Activated naive CD8-positive, alpha-beta T cell treated with anti-CD3 and anti-CD28 coated beads, Interleukin-2, amount 10 ng/mL, durations not matched to agents 7 days and 5 days (primary cell): Measurements from ENCODE around the gene ARFRP1. TPM values are rescaled to one million over a fixed set of nuclear protein-coding genes. Genes with fewer than 3 reads are reported as not detected.

Experiments
- ATAC-seq: fragments of 150-1000 bp; cut with Tn5 transposase; one replicate; pipeline ENCODE4 v1.10.0; 2021; ENCODE audit warnings: low read depth, moderate library complexity
- POLR2A ChIA-PET: fragments of 350-600 bp; sonication (Branson Sonifier 250); formaldehyde crosslinking; loops from one replicate; lab custom pipeline; 2021; ENCODE audit warnings: antibody characterized with exemption; lab: Charles Lee
- DNase-seq: peaks from one replicate; pipeline ENCODE4 v3.0.0; 2021
- H3K27ac Mint-ChIP-seq: one replicate; pipeline ENCODE4 v1.8.0; 2022; ENCODE audit warnings: mild to moderate bottlenecking, mixed read lengths
- H3K27me3 Mint-ChIP-seq: one replicate; pipeline ENCODE4 v1.8.0; 2022; ENCODE audit warnings: mild to moderate bottlenecking, moderate library complexity, mixed read lengths
- H3K36me3 Mint-ChIP-seq: one replicate; pipeline ENCODE4 v1.8.0; 2021; ENCODE audit warnings: mild to moderate bottlenecking, mixed read lengths
- H3K4me1 Mint-ChIP-seq: one replicate; pipeline ENCODE4 v1.8.0; 2021; ENCODE audit warnings: mixed read lengths
- H3K4me3 Mint-ChIP-seq: one replicate; pipeline ENCODE4 v1.8.0; 2022; ENCODE audit warnings: mild to moderate bottlenecking, moderate library complexity, mixed read lengths
- H3K9me3 Mint-ChIP-seq: one replicate; pipeline ENCODE4 v1.8.0; 2021; ENCODE audit warnings: mixed read lengths
- total RNA-seq, 2 experiments: library from RNA; stranded (reverse); gene quantifications; one replicate each; pipeline ENCODE4 v1.2.3, GENCODE V29; 2021

ARFRP1 gene
- total RNA-seq, 2 experiments from 2014 or later: 68.8 to 73.1 TPM

GRCh38 chr20:63701329-63702035, 6.3 kb downstream of the ARFRP1 start:
- no peak overlapping the region for H3K4me3 Mint-ChIP-seq
- no peak overlapping the region for H3K27ac Mint-ChIP-seq
- peaks cover 8% of the 10 kb centered on the region for H3K4me1 Mint-ChIP-seq
- H3K27me3 Mint-ChIP-seq: no peaks in the 10 kb centered on the region
- peak; percentile 35 for DNase-seq
- no peaks in the 10 kb centered on the region for H3K9me3 Mint-ChIP-seq
- H3K36me3 Mint-ChIP-seq: peaks cover 3% of the 10 kb centered on the region
- POLR2A ChIA-PET: interaction anchor here (0.7 kb wide), 1 partner anchor 180 kb away, joined by 3 read pairs; no protein-coding TSS in a partner anchor
- ATAC-seq: no peak

- Mint-ChIP-seq H3K9me3 (no peaks in the 10 kb centered on the region), H3K4me1 (peaks cover 8% of the 10 kb centered on the region), H3K36me3 (peaks cover 5% of the 10 kb centered on the region), H3K4me3 (no peak overlapping the region), H3K27me3 (no peaks in the 10 kb centered on the region), H3K27ac (no peak overlapping the region)
- ATAC-seq (no peak), DNase-seq (no peak)
- POLR2A ChIA-PET: no interaction called here
These were observed 6.8 kb downstream of the ARFRP1 start for GRCh38 chr20:63701051-63701328.

DNA sequence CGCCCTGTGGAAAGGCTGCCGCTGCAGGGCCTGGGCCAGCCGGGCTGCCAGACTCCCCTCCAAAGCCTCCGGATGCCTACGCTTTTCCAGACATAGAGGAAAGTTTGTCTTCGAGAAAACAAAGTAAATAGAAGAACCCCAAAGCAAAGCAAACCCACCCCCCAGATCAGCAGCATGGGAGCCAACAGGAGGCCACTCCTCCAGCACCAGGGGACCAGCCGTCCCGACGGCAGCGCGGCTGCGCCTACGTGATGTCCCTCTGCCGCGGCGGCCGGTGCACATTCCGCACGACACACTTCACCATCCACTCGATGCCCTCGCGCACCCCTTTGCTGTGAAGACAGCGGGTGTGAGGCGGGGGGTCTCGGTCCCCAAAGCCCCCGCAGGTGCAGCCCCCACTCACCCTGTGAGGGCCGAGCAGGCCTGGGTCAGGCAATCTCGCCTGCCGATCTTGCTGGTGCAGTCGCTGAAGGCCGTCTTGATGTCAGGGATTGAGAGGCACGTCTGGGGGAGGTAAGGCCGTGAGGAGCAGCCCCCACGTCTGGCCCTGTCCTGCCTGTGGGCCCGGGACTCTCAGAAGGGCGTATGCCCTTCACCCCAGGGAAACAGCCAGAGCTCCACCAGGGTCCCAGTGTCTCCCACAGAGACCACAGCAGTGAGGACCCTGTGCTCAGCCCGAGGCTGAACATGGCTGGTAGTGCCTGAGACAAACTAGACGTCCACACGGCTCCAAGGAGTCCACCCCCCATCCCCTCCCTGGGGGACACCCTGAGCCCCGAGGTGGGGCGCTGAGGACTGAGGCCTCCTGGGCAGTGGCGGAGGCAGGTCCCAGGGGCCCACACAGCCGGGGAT, 7.4 kb downstream of the ARFRP1 start:
- POLR2A ChIA-PET: no interaction called here
- Mint-ChIP-seq H3K4me3 (no peak overlapping the region), H3K27ac (no peak overlapping the region), H3K4me1 (peaks cover 4% of the 10 kb centered on the region), H3K9me3 (no peaks in the 10 kb centered on the region), H3K36me3 (peaks cover 5% of the 10 kb centered on the region), H3K27me3 (no peaks in the 10 kb centered on the region)
- ATAC-seq: no peak
- peak; percentile 32 for DNase-seq

DNA sequence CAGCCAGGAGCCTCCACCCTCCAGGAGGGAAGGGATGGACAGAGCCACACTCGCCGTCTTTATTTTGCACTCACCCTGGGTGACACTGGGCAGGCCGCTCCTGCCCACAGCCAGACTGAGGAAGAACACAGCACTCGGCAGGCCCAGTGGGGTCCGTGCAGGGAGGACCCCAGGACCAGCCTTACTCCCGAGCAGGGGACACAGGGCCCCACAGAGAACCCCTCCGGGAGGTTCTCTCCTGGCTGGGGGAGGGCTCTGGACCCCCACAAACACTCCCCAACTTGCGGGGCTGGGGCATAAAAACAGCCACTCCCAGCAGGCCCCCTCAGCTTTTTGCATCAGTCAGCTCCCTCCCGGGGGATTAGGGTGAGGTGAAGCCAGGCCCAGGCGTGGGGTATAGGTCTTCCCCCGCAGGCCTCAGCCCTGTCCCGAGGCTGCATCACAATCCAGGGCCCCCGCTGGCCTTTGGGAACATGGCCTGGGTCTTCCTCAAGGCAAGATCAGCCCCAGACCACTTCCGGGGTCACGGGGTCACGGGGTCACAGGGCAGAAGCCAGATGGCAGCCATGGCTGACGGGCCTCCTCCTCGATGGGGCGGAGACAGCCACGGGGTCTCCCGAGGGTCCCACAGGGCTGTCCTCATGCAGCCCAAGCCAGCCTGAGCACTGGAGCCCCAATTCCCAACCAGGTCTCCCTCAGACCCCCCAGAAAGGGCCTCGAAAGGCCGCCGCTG, 8.1 kb downstream of the ARFRP1 start:
- DNase-seq (peak; percentile 30), ATAC-seq (no peak)
- Mint-ChIP-seq H3K27ac (no peak overlapping the region), H3K27me3 (no peaks in the 10 kb centered on the region), H3K36me3 (peaks cover 2% of the 10 kb centered on the region), H3K4me1 (peaks cover 3% of the 10 kb centered on the region), H3K4me3 (no peak overlapping the region), H3K9me3 (no peaks in the 10 kb centered on the region)
- POLR2A ChIA-PET: no interaction called here

DNA sequence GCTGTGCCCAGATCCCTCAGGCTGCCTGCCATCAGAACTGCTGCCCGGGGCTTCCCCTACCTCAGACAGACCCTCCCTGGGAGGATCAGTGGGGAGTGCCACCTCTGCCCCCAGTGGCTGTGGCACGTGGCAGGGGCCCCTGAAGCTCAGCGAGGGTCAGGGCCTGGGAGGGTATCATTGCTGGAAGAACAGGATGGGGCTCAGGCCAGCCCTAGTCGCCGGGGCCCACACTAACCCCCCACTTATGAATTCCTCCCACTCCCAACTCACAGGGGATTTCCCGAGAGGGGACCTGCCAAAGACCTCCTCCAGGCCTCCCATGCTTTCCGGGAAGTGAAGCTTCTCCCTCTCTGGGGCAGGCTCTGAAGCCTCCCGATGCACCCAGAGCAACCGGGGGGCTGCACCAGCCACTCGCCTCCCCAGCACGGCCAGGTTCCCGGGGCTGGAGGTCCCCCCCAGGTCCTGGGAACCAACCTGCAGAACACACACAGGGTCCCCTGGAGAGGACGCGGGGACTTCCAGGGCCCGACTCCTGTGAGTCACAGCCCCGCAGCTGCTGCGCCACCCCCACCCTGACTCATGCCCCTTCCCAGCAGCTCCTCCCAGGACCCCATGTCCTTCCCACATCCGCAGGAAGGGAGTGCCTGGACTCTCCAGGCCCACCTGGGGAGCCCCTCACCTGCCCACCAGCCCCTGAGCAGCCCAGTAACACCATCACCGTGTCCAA, 8.9 kb downstream of the ARFRP1 start:
- Mint-ChIP-seq H3K27me3 (no peaks in the 10 kb centered on the region), H3K4me1 (peaks cover 3% of the 10 kb centered on the region), H3K36me3 (peaks cover 2% of the 10 kb centered on the region), H3K9me3 (no peaks in the 10 kb centered on the region), H3K4me3 (no peak overlapping the region), H3K27ac (no peak overlapping the region)
- POLR2A ChIA-PET: no interaction called here
- ATAC-seq (no peak), DNase-seq (peak; percentile 32)

GRCh38 chr20:63697868-63698545, 9.8 kb downstream of the ARFRP1 start:
- H3K36me3 Mint-ChIP-seq: peaks cover 5% of the 10 kb centered on the region
- H3K4me1 Mint-ChIP-seq: peaks cover 5% of the 10 kb centered on the region
- DNase-seq: no peak
- ATAC-seq: no peak
- H3K9me3 Mint-ChIP-seq: no peaks in the 10 kb centered on the region
- no peak overlapping the region for H3K27ac Mint-ChIP-seq
- POLR2A ChIA-PET: interaction anchor here (0.8 to 2.6 kb wide), 2 partner anchors 9 to 160 kb away, joined by 3 to 16 read pairs; partner anchors contain the start of genes ARFRP1 and ZGPAT
- no peak overlapping the region for H3K4me3 Mint-ChIP-seq
- no peaks in the 10 kb centered on the region for H3K27me3 Mint-ChIP-seq

GRCh38 chr20:63697357-63697867, 10.4 kb downstream of the ARFRP1 start:
- H3K36me3 Mint-ChIP-seq: peaks cover 5% of the 10 kb centered on the region
- ATAC-seq: no peak
- DNase-seq: no peak
- POLR2A ChIA-PET: interaction anchor here (0.8 to 2.6 kb wide), 2 partner anchors 10 to 159 kb away, joined by 3 to 16 read pairs; partner anchors contain the start of genes ARFRP1 and ZGPAT
- H3K27me3 Mint-ChIP-seq: no peaks in the 10 kb centered on the region
- no peaks in the 10 kb centered on the region for H3K9me3 Mint-ChIP-seq
- H3K4me1 Mint-ChIP-seq: peaks cover 5% of the 10 kb centered on the region
- no peak overlapping the region for H3K27ac Mint-ChIP-seq
- no peak overlapping the region for H3K4me3 Mint-ChIP-seq

GRCh38 chr20:63696628-63697356, 11.0 kb downstream of the ARFRP1 start, which contains the start of gene TNFRSF6B:
TSS of gene TNFRSF6B (plus strand) at chr20:63696652. CDS start at chr20:63696768, 116 bp downstream.
- H3K27ac Mint-ChIP-seq: peak within 1 kb of the TSS; percentile 58
- POLR2A ChIA-PET: interaction anchor here (0.8 to 2.6 kb wide), 4 partner anchors 11 to 159 kb away, joined by 3 to 16 read pairs (median 4); partner anchors contain the start of genes ARFRP1, GMEB2, RTEL1 and ZGPAT
- no peaks in the 10 kb centered on the region for H3K9me3 Mint-ChIP-seq
- H3K4me3 Mint-ChIP-seq: no peak within 1 kb of the TSS
- ATAC-seq (peak; percentile 6), DNase-seq (no peak)
- peaks cover 5% of the 10 kb centered on the region for H3K36me3 Mint-ChIP-seq
- no peaks in the 10 kb centered on the region for H3K27me3 Mint-ChIP-seq
- H3K4me1 Mint-ChIP-seq: peaks cover 5% of the 10 kb centered on the region

DNA sequence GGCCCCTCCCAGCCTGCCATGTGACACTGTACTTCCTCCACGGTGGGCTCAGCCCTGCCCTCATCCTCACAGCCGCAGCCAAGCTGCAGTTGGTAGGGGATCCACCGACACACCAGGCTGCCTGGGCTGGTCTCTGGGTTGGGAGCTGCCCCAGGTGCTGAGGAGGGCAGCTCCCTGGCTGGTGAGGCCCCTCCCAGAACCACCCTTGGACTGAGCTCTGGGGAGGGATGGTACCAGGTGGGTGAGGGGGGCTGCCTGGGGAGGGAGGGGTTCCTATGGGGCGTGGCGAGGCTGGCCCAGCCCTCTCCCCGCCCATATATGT, 11.5 kb downstream of the ARFRP1 start:
- Mint-ChIP-seq H3K4me3 (no peak overlapping the region), H3K27me3 (no peaks in the 10 kb centered on the region), H3K36me3 (peaks cover 7% of the 10 kb centered on the region), H3K4me1 (peaks cover 5% of the 10 kb centered on the region), H3K27ac (peak overlapping the region; percentile 58), H3K9me3 (no peaks in the 10 kb centered on the region)
- POLR2A ChIA-PET: interaction anchor here (0.9 to 2.6 kb wide), 4 partner anchors 11 to 69 kb away, joined by 3 to 16 read pairs (median 4); partner anchors contain the start of genes ARFRP1, GMEB2, LIME1 and RTEL1
- ATAC-seq (peak; percentile 70), DNase-seq (no peak)

DNA sequence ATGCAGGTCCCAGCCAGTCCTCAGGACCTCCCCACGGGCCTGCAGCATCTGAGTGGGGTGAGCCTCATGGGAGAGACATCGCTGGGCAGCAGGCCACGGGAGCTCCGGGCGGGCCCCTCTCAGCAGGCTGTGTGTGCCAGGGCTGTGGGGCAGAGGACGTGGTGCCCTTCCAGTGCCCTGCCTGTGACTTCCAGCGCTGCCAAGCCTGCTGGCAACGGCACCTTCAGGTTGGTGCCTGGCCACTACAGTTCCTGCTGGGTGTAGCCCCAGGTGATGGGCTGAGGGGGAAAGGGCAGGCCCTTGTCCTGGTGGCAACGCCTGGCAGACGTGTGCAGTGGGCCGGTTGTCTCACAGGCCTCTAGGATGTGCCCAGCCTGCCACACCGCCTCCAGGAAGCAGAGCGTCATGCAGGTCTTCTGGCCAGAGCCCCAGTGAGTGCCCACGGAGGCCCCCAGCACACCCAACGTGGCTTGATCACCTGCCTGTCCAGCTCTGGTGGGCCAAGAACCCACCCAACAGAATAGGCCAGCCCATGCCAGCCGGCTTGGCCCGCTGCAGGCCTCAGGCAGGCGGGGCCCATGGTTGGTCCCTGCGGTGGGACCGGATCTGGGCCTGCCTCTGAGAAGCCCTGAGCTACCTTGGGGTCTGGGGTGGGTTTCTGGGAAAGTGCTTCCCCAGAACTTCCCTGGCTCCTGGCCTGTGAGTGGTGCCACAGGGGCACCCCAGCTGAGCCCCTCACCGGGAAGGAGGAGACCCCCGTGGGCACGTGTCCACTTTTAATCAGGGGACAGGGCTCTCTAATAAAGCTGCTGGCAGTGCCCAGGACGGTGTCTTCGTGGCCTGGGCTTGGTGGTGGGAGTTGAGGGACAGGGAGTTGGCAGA, 12.1 kb downstream of the ARFRP1 start:
- DNase-seq (no peak), ATAC-seq (no peak)
- Mint-ChIP-seq H3K9me3 (no peaks in the 10 kb centered on the region), H3K27me3 (no peaks in the 10 kb centered on the region), H3K27ac (peak overlapping the region; percentile 58), H3K36me3 (peaks cover 7% of the 10 kb centered on the region), H3K4me3 (no peak overlapping the region), H3K4me1 (peaks cover 5% of the 10 kb centered on the region)
- POLR2A ChIA-PET: interaction anchor here (0.9 to 2.6 kb wide), 3 partner anchors 12 to 41 kb away, joined by 3 to 16 read pairs (median 4); partner anchors contain the start of genes ARFRP1, LIME1, RTEL1 and ZGPAT
